Gastroesophageal sphincter (tissue), 4 donors: Measurements from ENCODE around the gene PDE2A. TPM values are rescaled to one million over a fixed set of nuclear protein-coding genes. Genes with fewer than 3 reads are reported as not detected.
A peak's percentile ranks its signal among the peaks of the same experiment; 100 is the strongest.

ENCODE experiments used
- ATAC-seq: fragments of 150-250 bp; one replicate; pipeline ENCODE4 v1.9.1; 2016; ENCODE audit warnings: mild to moderate bottlenecking, moderate library complexity
- H3K27ac ChIP-seq, 4 donors: fragments of 200-600 bp; sonication (generic) in 3 of 4; 1 replicate in 3 of 4; 2 replicates in 1 of 4; pipeline ENCODE4 v1.5.1; 2016 to 2019
- H3K27me3 ChIP-seq: fragments of 200-600 bp; sonication (generic); one replicate; pipeline ENCODE4 v1.5.1; 2019
- H3K36me3 ChIP-seq, 2 donors: fragments of 200-600 bp; sonication (generic); one replicate each; pipeline ENCODE4 v1.5.1; 2019; ENCODE audit warnings: control low read depth in 1 of 2
- H3K4me1 ChIP-seq, 3 donors: fragments of 200-600 bp; sonication (generic); 1 replicate in 2 of 3; 2 replicates in 1 of 3; pipeline ENCODE4 v1.5.1; 2016 to 2019; ENCODE audit warnings: control low read depth in 2 of 3
- H3K4me3 ChIP-seq, 2 donors: fragments of 200-600 bp; sonication (generic); one replicate each; pipeline ENCODE4 v1.5.1; 2019; ENCODE audit warnings: mild to moderate bottlenecking in 1 of 2, moderate library complexity in 1 of 2
- H3K9me3 ChIP-seq, 3 donors: fragments of 200-600 bp; sonication (generic); one replicate each; pipeline ENCODE4 v1.5.1; 2017 to 2019; ENCODE audit warnings: control low read depth in 2 of 3
- CTCF ChIP-seq, 4 experiments: fragments of 200-600 bp in 2 of 4; fragments of 450-650 bp in 2 of 4; sonication (generic) in 1 of 4; IDR thresholded peaks; one replicate each; pipeline ENCODE4 v1.5.1; 2017 to 2019; ENCODE audit warnings: antibody characterized with exemption in 4 of 4, mild to moderate bottlenecking in 2 of 4, moderate library complexity in 2 of 4
- EP300 ChIP-seq: sonication (generic); formaldehyde crosslinking; IDR thresholded peaks from one replicate; pipeline ENCODE4 v1.6.1; 2017; ENCODE audit warnings: antibody characterized with exemption, mild to moderate bottlenecking
- POLR2A ChIP-seq, 2 donors: fragments of 450-650 bp; IDR thresholded peaks; one replicate each; pipeline ENCODE4 v1.6.1; 2017; ENCODE audit warnings: antibody characterized with exemption in 2 of 2, mild to moderate bottlenecking in 2 of 2, moderate library complexity in 1 of 2
- POLR2AphosphoS5 ChIP-seq: sonication (generic); formaldehyde crosslinking; IDR thresholded peaks from one replicate; pipeline ENCODE4 v1.6.1; 2017; ENCODE audit warnings: antibody characterized with exemption
- WGBS, 2 donors: methylation state at CpG; one replicate each; pipeline ENCODE4 v1.1.5; 2018; ENCODE audit warnings: low coverage in 1 of 2; 5-methylcytosine and 5-hydroxymethylcytosine counted together
- total RNA-seq, 4 donors: library from RNA; depleted of rRNA; stranded (reverse); fragments of >200 nt; gene quantifications; one replicate each; pipeline ENCODE4 v1.1.0, GENCODE V29; 2016

The PDE2A gene
- total RNA-seq, 4 donors from 2014 or later = 31.6 to 54.2 (median 35.4) TPM

DNA sequence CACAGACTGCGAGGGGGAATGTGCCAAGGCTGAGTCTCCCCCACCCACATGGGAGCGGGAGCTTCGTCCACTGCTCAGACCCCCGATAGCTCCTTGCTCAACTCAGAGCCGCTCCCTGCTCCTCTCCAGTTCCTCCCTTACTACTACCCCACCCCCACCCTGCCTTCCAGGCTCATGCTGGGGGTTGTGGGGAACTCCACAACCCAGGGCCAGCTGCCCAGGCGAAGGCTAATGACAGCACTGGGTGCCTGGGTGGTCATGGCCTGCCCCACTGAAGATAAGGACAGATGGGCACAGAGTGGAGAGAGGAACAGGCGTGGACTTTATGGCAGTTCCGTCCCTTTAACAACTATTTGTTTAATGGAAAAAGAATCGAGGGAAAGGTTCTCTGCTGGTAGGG lies 73.7 kb downstream of the PDE2A start:
- peaks cover 0 to 25% of the 10 kb centered on the region in 2 donors for H3K36me3 ChIP-seq
- 26 to 80% methylated on average over 2 of the region's 9 CpGs for WGBS, 2 donors
- no peak for TF ChIP-seq POLR2A (IDR thresholded peaks at IDR 0.05)
- TF ChIP-seq POLR2AphosphoS5 = no peak
- TF ChIP-seq CTCF (IDR thresholded peaks at IDR 0.05) = no peak

DNA sequence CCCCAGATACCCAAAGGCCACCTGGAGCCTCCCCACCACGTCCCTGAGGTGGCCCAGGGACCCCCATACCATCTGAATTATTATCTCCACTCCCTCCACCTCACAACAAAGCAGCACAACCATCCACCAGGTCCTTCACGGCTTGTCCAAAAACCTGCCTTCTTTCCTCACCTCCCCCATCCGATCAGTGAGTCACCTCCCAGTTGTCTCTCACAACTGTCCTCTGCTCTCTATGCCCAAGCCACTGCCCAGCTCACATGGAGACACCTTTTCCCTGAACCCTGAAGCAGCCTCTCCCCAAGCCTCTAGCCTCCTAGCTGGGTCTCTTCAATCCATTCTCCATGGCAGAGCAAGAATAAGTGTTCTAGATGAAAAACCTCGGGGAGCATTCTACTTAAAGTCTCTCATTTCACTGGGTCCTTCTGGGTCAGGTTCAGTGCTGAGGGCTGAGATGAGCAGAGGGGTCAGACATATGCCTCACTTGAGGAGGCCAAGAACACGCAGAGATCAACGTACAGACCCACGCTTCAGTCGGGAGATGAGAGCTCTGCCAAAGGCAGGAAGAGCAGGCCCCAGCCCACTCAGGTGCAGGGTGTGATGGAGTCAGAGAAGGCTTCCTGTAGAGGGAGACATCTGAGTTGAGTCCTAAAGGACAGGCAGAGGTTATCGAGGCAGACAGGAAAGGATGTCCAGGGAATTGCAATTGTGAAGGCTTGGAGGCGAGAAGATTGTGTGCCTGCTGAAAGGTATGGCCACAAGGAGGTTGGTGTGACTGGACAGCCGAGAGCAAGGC lies 74.7 kb downstream of the PDE2A start:
- Histone ChIP-seq H3K36me3 (peaks cover 0 to 19% of the 10 kb centered on the region in 2 donors), H3K4me1 (peaks cover 0 to 8% (median 0%) of the 10 kb centered on the region in 3 donors), H3K4me3 (no peak overlapping the region), H3K27ac (no peak overlapping the region), H3K27me3 (peaks cover 4% of the 10 kb centered on the region), H3K9me3 (no peaks in the 10 kb centered on the region)
- TF ChIP-seq CTCF (IDR thresholded peaks at IDR 0.05) (no peak), EP300 (no peak), POLR2A (IDR thresholded peaks at IDR 0.05) (no peak), POLR2AphosphoS5 (no peak)
- 74 to 85% methylated on average over 5 to 6 of the region's 11 CpGs for whole genome bisulfite sequencing, 2 donors
- no peak for ATAC-seq

More for the DNA sequence above, 73.7 kb downstream of the PDE2A start:
- no peak overlapping the region for H3K27ac ChIP-seq
- no peaks in the 10 kb centered on the region for H3K9me3 ChIP-seq
- H3K27me3 ChIP-seq = no peaks in the 10 kb centered on the region
- no peak overlapping the region for H3K4me3 ChIP-seq
- no peak for ATAC-seq
- peaks cover 0 to 16% (median 2%) of the 10 kb centered on the region in 3 donors for H3K4me1 ChIP-seq

GRCh38 chr11:72598906-72599305 lies 75.3 kb downstream of the PDE2A start:
- TF ChIP-seq POLR2AphosphoS5 = no peak
- no peak for TF ChIP-seq POLR2A (IDR thresholded peaks at IDR 0.05)
- TF ChIP-seq EP300 = no peak
- peak in 3 of 4 experiments; percentile 68 to 78 (median 73) for TF ChIP-seq CTCF (IDR thresholded peaks at IDR 0.05)
- Histone ChIP-seq H3K36me3 (peaks cover 0 to 18% of the 10 kb centered on the region in 2 donors), H3K4me3 (no peak overlapping the region), H3K27ac (no peak overlapping the region), H3K4me1 (peaks cover 0 to 8% (median 0%) of the 10 kb centered on the region in 3 donors), H3K27me3 (peaks cover 4% of the 10 kb centered on the region), H3K9me3 (no peaks in the 10 kb centered on the region)
- peak; percentile 34 for ATAC-seq
- 0 to 21% methylated on average over 1 to 5 of the region's 11 CpGs for WGBS, 2 donors

DNA sequence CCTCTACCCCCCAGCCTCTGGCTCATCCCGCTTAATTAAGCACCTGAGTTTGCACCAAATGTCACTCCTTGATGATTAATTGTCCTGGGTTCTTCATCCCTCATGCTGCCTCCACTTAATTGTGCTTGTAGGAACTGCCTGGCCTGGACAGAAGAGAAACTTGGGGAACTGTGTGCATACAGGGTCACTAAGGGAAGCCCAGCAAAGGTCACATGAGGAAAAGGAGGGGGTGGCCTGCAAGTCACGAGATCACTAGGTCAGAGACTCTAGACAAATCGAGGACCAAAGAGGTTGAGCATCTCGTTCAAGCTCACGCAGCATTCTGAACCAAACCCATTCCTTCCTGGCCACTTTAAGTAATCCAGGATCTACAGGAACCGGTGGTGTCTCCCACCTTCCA lies 75.8 kb downstream of the PDE2A start:
- H3K4me1 ChIP-seq = peaks cover 0 to 8% (median 0%) of the 10 kb centered on the region in 3 donors
- peaks cover 0 to 14% of the 10 kb centered on the region in 2 donors for H3K36me3 ChIP-seq
- no peak overlapping the region for H3K4me3 ChIP-seq
- H3K27ac ChIP-seq = no peak overlapping the region
- peaks cover 4% of the 10 kb centered on the region for H3K27me3 ChIP-seq
- H3K9me3 ChIP-seq = no peaks in the 10 kb centered on the region
- TF ChIP-seq CTCF (IDR thresholded peaks at IDR 0.05) (no peak), EP300 (no peak)
- no peak for ATAC-seq
- 67 to 81% methylated on average over 5 to 6 of the region's 6 CpGs for WGBS, 2 donors

- 52 to 76% methylated on average over 2 to 3 of the region's 3 CpGs for WGBS, 2 donors
- H3K36me3 ChIP-seq = peaks cover 0 to 6% of the 10 kb centered on the region in 2 donors
These were observed 76.5 kb downstream of the PDE2A start for GRCh38 chr11:72597721-72598120.

More at GRCh38 chr11:72597721-72598120, 76.5 kb downstream of the PDE2A start:
- no peak for ATAC-seq
- H3K27ac ChIP-seq = no peak overlapping the region
- peaks cover 0 to 8% (median 0%) of the 10 kb centered on the region in 3 donors for H3K4me1 ChIP-seq
- peaks cover 4% of the 10 kb centered on the region for H3K27me3 ChIP-seq
- TF ChIP-seq EP300 (no peak), POLR2A (IDR thresholded peaks at IDR 0.05) (no peak), POLR2AphosphoS5 (no peak), CTCF (IDR thresholded peaks at IDR 0.05) (no peak)
- no peaks in the 10 kb centered on the region for H3K9me3 ChIP-seq
- no peak overlapping the region for H3K4me3 ChIP-seq
